ENCODE results near the gene CDH12. TPM values are rescaled to one million over a fixed set of nuclear protein-coding genes. Genes with fewer than 3 reads are reported as not detected.

Gene CDH12
- total RNA-seq, 1 experiment from 2014 or later, result not detected

DNA sequence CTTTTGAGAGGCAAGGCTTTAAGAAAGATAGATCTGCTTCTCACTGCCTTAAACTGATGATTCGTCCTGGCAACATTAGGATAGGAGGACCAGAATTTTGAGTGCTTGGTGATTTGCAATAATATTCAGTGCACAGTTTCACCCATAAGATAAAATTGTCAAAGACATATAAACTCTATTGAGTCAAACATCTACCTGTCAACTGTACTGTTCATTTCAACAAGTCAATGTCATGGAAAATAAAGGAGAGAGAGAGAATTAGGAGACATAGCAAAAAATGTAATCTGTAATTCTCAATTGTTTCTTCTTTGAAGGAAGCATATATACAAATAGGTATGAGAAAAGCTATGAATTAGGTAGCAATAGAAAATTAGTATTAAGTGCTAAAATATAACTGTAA is 237.2 kb downstream of the CDH12 start:
- Histone ChIP-seq H4K8ac (replicated peaks; ENCODE audit: insufficient read length, low read depth, low read length) (no peak overlapping the region), H3K56ac (ENCODE audit: insufficient read length, low read depth, low read length) (no peak overlapping the region), H3K23me2 (ENCODE audit: insufficient read length, low read depth, low read length, poor library complexity, severe bottlenecking) (no peaks in the 10 kb centered on the region), H3K9me3 (ENCODE audit: control insufficient read depth, low read depth, low read length) (no peaks in the 10 kb centered on the region), H3K4me1 (ENCODE audit: insufficient read depth, low read length) (no peaks in the 10 kb centered on the region), H3K79me1 (ENCODE audit: insufficient read depth, low read depth, low read length, poor library complexity, severe bottlenecking) (no peaks in the 10 kb centered on the region), H2BK15ac (ENCODE audit: low read depth, low read length) (no peak overlapping the region), H3K27ac (ENCODE audit: insufficient read length, low read depth, low read length) (no peak overlapping the region), H3K18ac (ENCODE audit: insufficient read length, low read depth, low read length) (no peak overlapping the region), H3K27me3 (ENCODE audit: insufficient read depth, low read length) (no peaks in the 10 kb centered on the region), H3K4me2 (ENCODE audit: insufficient read depth, insufficient read length, low read length) (no peak overlapping the region), H3K9ac (ENCODE audit: extremely low read depth, insufficient read length, low read length) (no peak overlapping the region), H4K5ac (ENCODE audit: insufficient read length, low read depth, low read length) (no peak overlapping the region), H2BK12ac (ENCODE audit: insufficient read length, low read depth, low read length) (no peak overlapping the region), H3T11ph (ENCODE audit: low read length) (no peak overlapping the region), H2BK120ac (ENCODE audit: low read depth, low read length, poor library complexity, severe bottlenecking) (no peak overlapping the region), H2AK5ac (ENCODE audit: insufficient read length, low read length) (no peak overlapping the region), H2BK20ac (ENCODE audit: low read depth, low read length, poor library complexity, severe bottlenecking) (no peak overlapping the region), H2AFZ (ENCODE audit: low read length) (no peak overlapping the region), H3K23ac (ENCODE audit: insufficient read length, low read depth, low read length) (no peak overlapping the region), H4K91ac (ENCODE audit: insufficient read length, low read depth, low read length) (no peak overlapping the region), H3K4ac (ENCODE audit: low read depth, low read length) (no peak overlapping the region), H4K20me1 (ENCODE audit: control insufficient read depth, insufficient read depth, insufficient read length) (no peaks in the 10 kb centered on the region), H3K79me2 (ENCODE audit: insufficient read depth, low read length) (no peaks in the 10 kb centered on the region), H3K14ac (ENCODE audit: insufficient read depth, low read length) (no peak overlapping the region), H2BK5ac (ENCODE audit: insufficient read length, low read length) (no peak overlapping the region)
- Mint-ChIP-seq H3K9me3 (no peaks in the 10 kb centered on the region; a peak in 1 of 5 replicates), H3K27ac (no peak overlapping the region), H3K36me3 (ENCODE audit: insufficient read depth in 1 of 3, low read depth in 3 of 3) (no peaks in the 10 kb centered on the region), H3K27me3 (ENCODE audit: low read depth) (peaks cover 34% of the 10 kb centered on the region), H3K4me1 (peaks cover 11 to 13% of the 10 kb centered on the region in 2 experiments), H3K4me3 (no peak overlapping the region)
- TF ChIP-seq CTCF (conservative IDR thresholded peaks at IDR 0.05), result no peak
- no CpG with 5 or more reads among the region's 1 CpG for WGBS (ENCODE audit: extremely low coverage, insufficient read length, low lambda C conversion rate)
- DNase-seq, result no peak
